PC-9 (cell line): ENCODE measurements around the gene SMKR1.
"Not testable (repeated sequence)": the region's sequence is repeated elsewhere in the genome, so short reads cannot be mapped to it uniquely, and the experiment has no call there.

Experiments
- CTCF ChIP-seq: fragments of 200-600 bp; sonication (generic); conservative IDR thresholded peaks from 2 replicates; pipeline ENCODE4 v1.6.1; 2017; ENCODE audit warnings: mixed run types, antibody characterized with exemption, mild to moderate bottlenecking, moderate library complexity
- EZH2 ChIP-seq: fragments of 200-600 bp; sonication (generic); IDR thresholded peaks from 2 replicates; pipeline ENCODE4 v1.8.0; 2017; ENCODE audit warnings: antibody characterized with exemption, low read depth

DNA sequence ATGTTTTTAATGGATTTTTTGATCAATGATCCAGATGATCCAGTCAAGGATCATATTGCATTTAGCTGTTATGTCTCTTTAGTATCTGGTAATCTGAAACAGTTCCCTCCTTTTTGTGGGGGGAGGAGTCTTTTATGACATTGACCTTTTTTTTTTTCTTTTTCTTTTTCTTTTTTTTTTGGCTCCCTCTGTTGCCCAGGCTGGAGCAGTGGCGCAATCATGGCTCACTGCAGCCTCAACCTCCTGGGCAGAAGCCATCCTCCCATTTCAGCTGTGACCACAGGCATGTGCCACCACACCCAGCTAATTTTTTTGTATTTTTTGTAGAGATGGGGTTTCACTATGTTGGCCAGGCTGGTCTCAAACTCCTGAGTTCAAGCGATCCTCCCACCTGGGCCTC, 22.1 kb downstream of the SMKR1 start:
- TF ChIP-seq CTCF, EZH2: not testable (repeated sequence)
